WI38 (cell line): ENCODE measurements around the gene FOXN3.

Experiments used
- H3K4me3 ChIP-seq: 2 replicates; pipeline ENCODE4 v1.5.1; 2011; ENCODE audit warnings: low read depth, mild to moderate bottlenecking, control low read depth, low read length
- TF ChIP-seq, protein P1 (sequence below): IDR thresholded peaks from 2 replicates; pipeline ENCODE4 v1.5.1; 2012; ENCODE audit warnings: low read depth, mild to moderate bottlenecking, control low read depth, low read length

FOXN3 gene

DNA sequence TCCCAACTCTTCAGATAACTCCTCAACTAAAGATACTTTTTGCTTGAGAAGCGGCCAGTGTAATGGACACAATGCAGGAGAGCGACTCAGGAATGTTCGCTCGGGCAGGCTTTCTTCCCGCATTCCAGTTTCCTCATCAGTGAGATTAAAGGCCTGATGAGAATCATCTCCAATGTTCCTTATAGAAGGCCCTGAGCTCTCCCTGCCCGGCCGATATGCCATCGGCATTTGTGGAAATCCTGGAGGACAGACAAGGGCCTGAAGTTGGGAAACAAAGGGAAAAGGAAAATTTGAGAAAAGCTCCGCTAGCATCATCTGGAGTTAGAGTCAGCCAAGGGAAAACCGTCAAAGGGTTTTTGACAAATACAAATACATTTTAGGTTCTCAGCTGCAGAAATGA, 38.0 kb upstream of the FOXN3 start:
- no peak overlapping the region for H3K4me3 ChIP-seq
- TF ChIP-seq, protein P1, sequence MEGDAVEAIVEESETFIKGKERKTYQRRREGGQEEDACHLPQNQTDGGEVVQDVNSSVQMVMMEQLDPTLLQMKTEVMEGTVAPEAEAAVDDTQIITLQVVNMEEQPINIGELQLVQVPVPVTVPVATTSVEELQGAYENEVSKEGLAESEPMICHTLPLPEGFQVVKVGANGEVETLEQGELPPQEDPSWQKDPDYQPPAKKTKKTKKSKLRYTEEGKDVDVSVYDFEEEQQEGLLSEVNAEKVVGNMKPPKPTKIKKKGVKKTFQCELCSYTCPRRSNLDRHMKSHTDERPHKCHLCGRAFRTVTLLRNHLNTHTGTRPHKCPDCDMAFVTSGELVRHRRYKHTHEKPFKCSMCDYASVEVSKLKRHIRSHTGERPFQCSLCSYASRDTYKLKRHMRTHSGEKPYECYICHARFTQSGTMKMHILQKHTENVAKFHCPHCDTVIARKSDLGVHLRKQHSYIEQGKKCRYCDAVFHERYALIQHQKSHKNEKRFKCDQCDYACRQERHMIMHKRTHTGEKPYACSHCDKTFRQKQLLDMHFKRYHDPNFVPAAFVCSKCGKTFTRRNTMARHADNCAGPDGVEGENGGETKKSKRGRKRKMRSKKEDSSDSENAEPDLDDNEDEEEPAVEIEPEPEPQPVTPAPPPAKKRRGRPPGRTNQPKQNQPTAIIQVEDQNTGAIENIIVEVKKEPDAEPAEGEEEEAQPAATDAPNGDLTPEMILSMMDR: no peak

DNA sequence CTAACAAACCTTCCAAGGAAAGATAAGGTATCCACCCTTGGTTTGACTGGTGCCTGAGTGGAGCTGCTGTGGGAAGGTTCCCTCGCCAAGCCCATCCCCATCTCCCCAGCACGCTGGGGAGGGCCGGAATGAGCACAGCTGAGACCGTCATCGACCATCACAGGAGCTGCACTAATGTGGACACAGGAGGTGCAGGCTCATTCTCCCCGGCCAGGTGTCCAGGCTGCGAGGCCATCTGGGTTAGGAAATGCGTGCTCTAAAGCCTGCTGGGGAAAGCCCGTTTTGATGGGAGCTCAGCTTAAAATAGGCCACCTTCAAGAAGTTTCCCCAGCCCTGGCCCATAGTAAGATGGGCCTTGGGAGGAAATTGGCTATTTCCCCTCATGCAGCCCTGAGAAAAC, 35.2 kb upstream of the FOXN3 start:
- TF ChIP-seq, protein P1: no peak
- no peak overlapping the region for H3K4me3 ChIP-seq

DNA sequence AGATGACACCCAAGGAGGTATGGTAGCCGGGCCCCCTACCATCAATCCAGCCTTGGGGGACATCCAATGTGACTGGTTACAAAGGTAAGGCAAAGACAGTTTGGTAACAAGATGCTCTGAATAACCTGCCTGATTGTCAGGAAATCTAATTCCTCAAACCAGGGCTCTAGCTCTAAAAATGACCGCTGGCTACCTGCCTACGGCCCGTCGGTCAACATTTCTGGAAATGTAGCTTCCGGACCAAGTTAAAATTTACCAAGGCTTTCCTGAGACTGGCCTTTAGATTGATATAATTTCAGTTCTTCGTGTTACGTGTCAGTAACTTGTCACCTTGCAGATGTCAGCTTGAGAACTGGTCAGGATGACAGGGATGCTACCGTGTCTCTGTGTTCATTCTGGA, 34.2 kb upstream of the FOXN3 start:
- TF ChIP-seq, protein P1: no peak
- no peak overlapping the region for H3K4me3 ChIP-seq

DNA sequence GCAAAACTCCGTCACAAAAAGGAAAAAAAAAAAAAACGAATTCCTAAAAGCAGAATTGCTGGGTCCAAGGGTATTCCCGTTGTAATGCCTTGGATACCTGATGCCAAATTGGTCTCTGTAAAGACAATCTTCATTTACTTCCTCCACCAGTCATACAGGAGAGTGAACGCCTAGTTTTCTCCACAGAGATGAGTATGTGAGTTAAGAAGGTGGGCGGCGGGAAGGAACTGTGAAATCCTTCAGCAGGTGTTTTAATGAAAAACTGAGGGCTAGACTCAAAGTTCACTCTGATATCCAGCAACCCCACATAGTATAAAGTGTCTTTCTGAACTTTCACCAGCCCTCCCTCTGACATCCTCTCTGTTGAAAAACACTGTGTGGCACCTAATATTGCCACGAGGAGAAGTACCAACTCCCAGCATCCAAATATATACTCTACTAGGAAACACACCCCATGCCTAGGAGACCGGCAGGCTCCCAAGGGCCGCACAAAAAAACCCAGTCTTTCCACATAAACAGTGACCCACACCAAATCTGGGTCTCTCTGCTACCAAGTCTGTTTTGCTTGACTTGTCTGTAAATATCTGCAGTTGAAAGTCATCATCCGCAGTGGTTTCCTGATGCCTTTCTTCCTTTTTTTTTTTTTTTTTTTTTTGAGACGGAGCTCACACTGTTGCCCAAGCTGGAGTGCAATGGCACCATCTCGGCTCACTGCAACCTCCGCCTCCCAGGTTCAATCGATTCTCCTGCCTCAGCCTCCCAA, 30.3 kb upstream of the FOXN3 start:
- TF ChIP-seq, protein P1: no peak
- H3K4me3 ChIP-seq: no peak overlapping the region

DNA sequence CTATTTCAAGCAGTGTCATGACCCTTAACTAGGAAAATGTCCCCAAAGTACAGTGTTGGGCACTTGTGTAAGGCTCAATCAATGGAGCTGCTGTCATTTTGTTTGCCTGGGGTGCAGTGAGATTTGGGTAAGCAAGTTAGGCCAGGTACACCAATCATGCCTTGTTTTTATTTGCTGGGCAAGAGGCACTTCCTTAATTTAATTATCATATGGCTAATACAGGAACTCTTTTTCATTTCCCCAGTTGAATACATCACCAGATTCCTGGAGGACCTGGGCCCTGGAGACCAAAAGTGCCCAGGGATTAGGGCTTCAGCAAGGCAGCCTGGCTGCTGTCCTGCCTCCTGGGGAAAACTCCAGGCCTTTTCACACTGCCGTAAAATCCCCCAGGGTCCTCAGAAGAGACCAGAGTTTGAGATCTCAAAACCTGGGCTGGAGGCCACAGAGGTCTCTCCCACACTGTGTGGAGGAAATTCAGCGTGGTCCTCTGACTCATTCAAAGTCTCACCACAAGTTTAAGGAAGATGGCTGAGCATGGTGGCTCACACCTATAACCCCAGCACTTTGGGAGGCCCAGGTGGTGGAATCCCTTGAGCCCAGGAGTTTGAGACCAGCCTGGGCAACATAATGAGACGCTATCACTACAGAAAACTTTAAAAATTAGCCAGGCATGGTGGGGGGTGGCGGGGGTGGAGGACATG, 28.4 kb upstream of the FOXN3 start:
- TF ChIP-seq, protein P1: no peak
- no peak overlapping the region for H3K4me3 ChIP-seq

DNA sequence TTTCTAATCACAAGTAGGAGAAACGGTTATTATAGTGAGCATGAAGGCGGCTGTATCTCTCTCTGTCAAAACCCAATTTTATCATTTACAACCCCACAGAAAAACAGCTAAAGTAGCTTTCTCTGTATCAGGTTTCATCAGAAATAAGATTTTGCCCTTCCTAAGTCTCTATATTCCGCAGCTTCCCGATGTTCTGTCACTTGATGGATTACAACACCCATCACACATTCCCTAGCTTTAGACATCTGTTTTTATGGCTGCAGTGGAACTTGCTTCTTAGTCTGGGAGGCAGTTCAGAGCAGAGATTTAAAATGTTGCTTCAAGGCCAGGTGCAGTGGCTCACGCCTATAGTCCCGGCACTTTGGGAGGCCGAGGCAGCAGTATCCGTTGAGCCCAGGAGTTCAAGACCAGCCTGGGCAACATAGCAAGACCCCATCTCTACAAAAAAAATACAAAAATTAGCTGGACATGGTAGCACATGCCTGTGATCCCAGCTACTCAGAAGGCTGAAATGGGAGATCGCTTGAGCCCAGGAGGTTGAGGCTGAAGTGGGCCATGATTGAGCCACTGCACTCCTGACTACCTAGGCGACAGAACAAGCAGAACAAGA, 27.6 kb upstream of the FOXN3 start:
- TF ChIP-seq, protein P1: no peak
- no peak overlapping the region for H3K4me3 ChIP-seq

DNA sequence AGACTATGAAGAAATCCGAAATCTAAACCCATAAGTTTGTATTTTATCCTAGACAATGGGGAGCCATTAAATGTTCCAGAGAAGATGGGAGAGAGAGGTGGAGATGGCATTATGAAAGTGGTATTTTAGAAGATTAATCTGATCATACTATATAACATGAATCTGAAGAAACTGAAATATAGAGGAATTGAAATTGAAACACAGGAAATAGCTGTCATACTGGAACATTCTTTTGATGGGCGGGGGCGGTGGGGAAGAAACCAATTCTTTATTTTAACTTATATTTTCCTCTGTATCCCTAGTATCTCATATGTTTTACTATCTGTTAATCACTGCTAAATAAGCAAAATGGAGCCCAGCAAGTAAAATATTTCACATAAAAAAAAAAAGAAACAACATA, 27.0 kb upstream of the FOXN3 start:
- H3K4me3 ChIP-seq: no peak overlapping the region
- TF ChIP-seq, protein P1: no peak
